Pancreas (tissue), 10 donors: Measurements from ENCODE around the gene AZIN2. TPM values are rescaled to one million over a fixed set of nuclear protein-coding genes. Genes with fewer than 3 reads are reported as not detected.
A peak's percentile ranks its signal among the peaks of the same experiment; 100 is the strongest.

Experiments used
- ATAC-seq, 4 donors: fragments of 200-7000 bp; cut with Tn5 transposase; one replicate each; pipeline versions ENCODE4 v1.8.0 to v1.9.1; 2020; ENCODE audit warnings: mild to moderate bottlenecking in 4 of 4, moderate library complexity in 4 of 4
- DNase-seq, 6 donors: peaks; one replicate each; pipeline ENCODE4 v3.0.0-alpha.2; 2020
- FAIRE-seq: peaks from 2 replicates; lab custom pipeline; 2012; peaks lifted over from hg19 to GRCh38; lab: Jason Lieb, UNC
- H3K27ac ChIP-seq, 4 donors: fragments of 200-600 bp; sonication (generic); 1 replicate in 3 of 4; 2 replicates in 1 of 4; pipeline versions ENCODE4 v1.5.0 to v1.8.0; 2020
- H3K27me3 ChIP-seq, 4 donors: fragments of 200-600 bp; one replicate each; pipeline ENCODE4 v1.8.0; 2021
- H3K36me3 ChIP-seq, 3 donors: fragments of 200-600 bp; sonication (generic) in 1 of 3; one replicate each; pipeline versions ENCODE4 v1.5.0 to v1.8.0; 2020 to 2021
- H3K4me1 ChIP-seq, 3 donors: fragments of 200-600 bp; one replicate each; pipeline ENCODE4 v1.8.0; 2021
- H3K4me3 ChIP-seq, 4 donors: fragments of 200-600 bp; sonication (generic) in 2 of 4; one replicate each; pipeline versions ENCODE4 v1.5.0 to v1.8.0; 2020 to 2021
- H3K9me3 ChIP-seq, 4 donors: fragments of 200-600 bp; one replicate each; pipeline ENCODE4 v1.8.0; 2021
- WGBS, 2 donors: extraction: QIAGEN DNeasy Blood & Tissue Kit; methylation state at CpG; one replicate each; pipeline ENCODE4 v1.1.7; 2013; 5-methylcytosine and 5-hydroxymethylcytosine counted together
- intact Hi-C, 3 donors: fragments of 100-400 bp; cut with DNase I; formaldehyde crosslinking; loops; one replicate each; pipeline versions ENCODE4 v1.11.1 to v1.14.2; 2022
- polyA plus RNA-seq, 2 donors: library from polyadenylated mRNA; stranded (reverse); fragments of 200-250 nt; gene quantifications; one replicate each; pipeline ENCODE4 v1.2.3, GENCODE V29; 2013
- total RNA-seq, 6 donors: library from RNA; stranded (reverse); fragmentation: NEBNext Ultra II Directional in 4 of 6; extraction: Animal tissue kit (Norgen Biotek cat#: 25700) in 4 of 6; gene quantifications; one replicate each; pipeline versions ENCODE4 v1.2.1 to v1.2.4, GENCODE V29; 2021 to 2023
- TF ChIP-seq, protein P1 (sequence below), 4 donors: fragments of 200-600 bp; sonication (generic) in 3 of 4; IDR thresholded peaks; one replicate each; pipeline versions ENCODE4 v1.5.0 to v1.8.0; 2021; ENCODE audit warnings: antibody characterized with exemption in 4 of 4
- donor health status: healthy with polysubstance abuse.
- donor health status: DM: no; HTN: no; CAD: no; lungs with moderate emphysema.
- donor health status: DM: no; HTN: no; CAD: no.
- donor health status: control.
- donor health status: control.
- donor health status: Bipolar disorder and iron deficiency.
- donor health status: DM: yes; HTN: yes; CAD: no.
- donor health status: DM: no; HTN: no; CAD: no.
- donor health status: DM: no; HTN: no; CAD: no.
- donor health status: DM: yes; HTN: yes; CAD: no.

The AZIN2 gene
- total and polyA plus RNA-seq, 8 donors: 1.2 to 5.0 (median 2.4) TPM

DNA sequence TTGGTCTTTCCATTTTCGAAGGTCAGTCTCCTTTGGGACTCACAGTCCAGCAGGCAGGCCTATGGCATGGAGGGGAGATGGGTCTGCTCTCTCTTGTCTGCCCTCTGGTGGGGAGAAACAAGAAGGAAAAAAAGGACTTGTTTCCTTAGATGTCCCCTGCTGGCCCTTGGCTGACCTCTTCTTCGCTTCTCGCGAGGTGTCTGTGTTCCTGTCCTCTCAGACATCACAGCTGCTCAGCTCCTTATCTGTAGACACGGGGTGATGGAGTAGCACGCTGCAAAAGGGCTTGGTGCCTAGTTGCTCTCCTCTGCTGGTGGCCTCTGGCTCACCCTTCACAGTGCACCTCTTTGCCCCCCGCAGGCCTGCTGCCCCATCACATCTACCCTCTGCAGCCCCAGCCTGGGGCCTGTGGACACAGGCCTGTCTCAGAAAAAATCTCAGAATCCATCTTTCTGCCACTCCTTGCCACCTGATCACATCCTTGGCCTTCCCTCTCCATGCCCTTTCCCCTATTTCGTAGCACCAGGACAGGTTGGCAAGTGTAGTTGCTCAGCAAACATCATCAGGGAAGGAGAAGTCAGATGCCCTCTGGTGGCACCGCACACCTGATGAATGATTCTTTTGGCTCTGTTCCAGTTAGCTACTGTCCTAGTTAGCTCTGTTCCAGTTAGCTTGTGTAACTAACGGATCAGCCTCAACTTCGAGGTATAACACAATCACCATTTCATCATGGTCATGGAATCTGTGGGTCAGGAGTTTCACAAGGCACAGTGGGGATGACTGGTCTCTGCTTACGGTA, 25.5 kb upstream of the AZIN2 start:
- peak overlapping the region in 1 of 4 donors; percentile 22 for H3K27ac ChIP-seq
- WGBS, 2 donors: 30 to 32% methylated on average over 12 of the region's 12 CpGs
- DNase-seq (peak in 4 of 6 donors; percentile 51 to 74 (median 64)), ATAC-seq (peak; percentile 92 to 98 (median 96)), FAIRE-seq (no peak)
- no peak overlapping the region for H3K4me3 ChIP-seq
- TF ChIP-seq, protein P1, sequence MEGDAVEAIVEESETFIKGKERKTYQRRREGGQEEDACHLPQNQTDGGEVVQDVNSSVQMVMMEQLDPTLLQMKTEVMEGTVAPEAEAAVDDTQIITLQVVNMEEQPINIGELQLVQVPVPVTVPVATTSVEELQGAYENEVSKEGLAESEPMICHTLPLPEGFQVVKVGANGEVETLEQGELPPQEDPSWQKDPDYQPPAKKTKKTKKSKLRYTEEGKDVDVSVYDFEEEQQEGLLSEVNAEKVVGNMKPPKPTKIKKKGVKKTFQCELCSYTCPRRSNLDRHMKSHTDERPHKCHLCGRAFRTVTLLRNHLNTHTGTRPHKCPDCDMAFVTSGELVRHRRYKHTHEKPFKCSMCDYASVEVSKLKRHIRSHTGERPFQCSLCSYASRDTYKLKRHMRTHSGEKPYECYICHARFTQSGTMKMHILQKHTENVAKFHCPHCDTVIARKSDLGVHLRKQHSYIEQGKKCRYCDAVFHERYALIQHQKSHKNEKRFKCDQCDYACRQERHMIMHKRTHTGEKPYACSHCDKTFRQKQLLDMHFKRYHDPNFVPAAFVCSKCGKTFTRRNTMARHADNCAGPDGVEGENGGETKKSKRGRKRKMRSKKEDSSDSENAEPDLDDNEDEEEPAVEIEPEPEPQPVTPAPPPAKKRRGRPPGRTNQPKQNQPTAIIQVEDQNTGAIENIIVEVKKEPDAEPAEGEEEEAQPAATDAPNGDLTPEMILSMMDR (IDR thresholded peaks at IDR 0.05): peak; percentile 41 to 56 (median 50)
- intact Hi-C loops: loop anchor here in 2 of 3 donors (5.0 to 10.0 kb wide), 2 partner anchors 123 to 131 kb away; no protein-coding TSS in a partner anchor
- no peaks in the 10 kb centered on the region for H3K27me3 ChIP-seq
- no peaks in the 10 kb centered on the region for H3K9me3 ChIP-seq
- peaks cover 0 to 6% (median 0%) of the 10 kb centered on the region in 3 donors for H3K4me1 ChIP-seq
- no peaks in the 10 kb centered on the region for H3K36me3 ChIP-seq

DNA sequence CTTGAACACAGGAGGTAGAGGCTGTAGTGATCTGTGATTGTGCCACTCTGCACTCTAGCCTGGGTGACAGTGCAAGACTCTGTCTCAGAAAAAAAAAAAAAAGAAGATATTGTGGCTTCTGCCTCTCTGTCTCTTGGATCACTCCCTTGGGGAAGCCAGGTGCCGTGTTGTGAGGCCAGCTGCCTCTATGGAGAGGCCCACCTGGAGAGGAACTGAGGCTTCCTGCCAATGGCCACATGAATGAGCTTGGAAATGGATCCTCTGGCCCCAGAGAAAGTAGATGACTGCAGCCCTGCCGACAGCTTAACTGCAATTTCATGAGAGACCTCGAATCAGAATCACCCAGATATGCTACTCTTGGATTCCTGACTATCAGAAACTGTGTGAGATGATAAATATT, 24.5 kb upstream of the AZIN2 start:
- Histone ChIP-seq H3K4me1 (peaks cover 0 to 6% (median 0%) of the 10 kb centered on the region in 3 donors), H3K27me3 (no peaks in the 10 kb centered on the region), H3K9me3 (no peaks in the 10 kb centered on the region), H3K36me3 (no peaks in the 10 kb centered on the region), H3K4me3 (no peak overlapping the region), H3K27ac (no peak overlapping the region)
- TF ChIP-seq, protein P1 (IDR thresholded peaks at IDR 0.05): no peak
- intact Hi-C loops: loop anchor here in 2 of 3 donors (5.0 to 10.0 kb wide), 2 partner anchors 124 to 132 kb away; no protein-coding TSS in a partner anchor
- DNase-seq: no peak
- 89 to 94% methylated on average over 3 of the region's 3 CpGs for WGBS, 2 donors
- FAIRE-seq: no peak
- no peak for ATAC-seq

DNA sequence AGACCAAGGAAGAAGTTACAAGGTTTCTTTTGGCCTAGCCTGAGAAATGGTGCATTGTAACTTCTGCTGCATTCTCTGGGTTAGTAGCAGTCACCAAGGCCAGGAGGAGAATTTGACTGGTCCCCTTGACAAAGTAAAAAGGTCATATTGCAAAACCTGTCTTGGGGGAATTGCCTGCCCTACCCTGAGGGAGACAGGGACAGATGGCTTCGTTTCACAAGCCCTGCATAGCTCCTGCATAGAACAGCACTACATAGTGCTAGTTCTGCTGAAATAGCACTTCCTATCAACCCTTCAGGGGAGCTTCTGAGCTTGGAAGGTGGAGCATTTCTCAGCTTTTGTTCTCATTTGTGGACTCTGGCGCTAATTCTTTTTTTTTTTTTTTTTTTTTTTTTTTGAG, 23.9 kb upstream of the AZIN2 start:
- no peak overlapping the region for H3K4me3 ChIP-seq
- FAIRE-seq (no peak), DNase-seq (no peak), ATAC-seq (no peak)
- no peak overlapping the region for H3K27ac ChIP-seq
- intact Hi-C loops: loop anchor here in 2 of 3 donors (5.0 to 10.0 kb wide), 2 partner anchors 125 to 132 kb away; no protein-coding TSS in a partner anchor
- 80 to 89% methylated on average over 2 of the region's 2 CpGs for WGBS, 2 donors
- no peaks in the 10 kb centered on the region for H3K9me3 ChIP-seq
- no peaks in the 10 kb centered on the region for H3K27me3 ChIP-seq
- peaks cover 0 to 6% (median 0%) of the 10 kb centered on the region in 3 donors for H3K4me1 ChIP-seq
- H3K36me3 ChIP-seq: no peaks in the 10 kb centered on the region
- TF ChIP-seq, protein P1 (IDR thresholded peaks at IDR 0.05): no peak

DNA sequence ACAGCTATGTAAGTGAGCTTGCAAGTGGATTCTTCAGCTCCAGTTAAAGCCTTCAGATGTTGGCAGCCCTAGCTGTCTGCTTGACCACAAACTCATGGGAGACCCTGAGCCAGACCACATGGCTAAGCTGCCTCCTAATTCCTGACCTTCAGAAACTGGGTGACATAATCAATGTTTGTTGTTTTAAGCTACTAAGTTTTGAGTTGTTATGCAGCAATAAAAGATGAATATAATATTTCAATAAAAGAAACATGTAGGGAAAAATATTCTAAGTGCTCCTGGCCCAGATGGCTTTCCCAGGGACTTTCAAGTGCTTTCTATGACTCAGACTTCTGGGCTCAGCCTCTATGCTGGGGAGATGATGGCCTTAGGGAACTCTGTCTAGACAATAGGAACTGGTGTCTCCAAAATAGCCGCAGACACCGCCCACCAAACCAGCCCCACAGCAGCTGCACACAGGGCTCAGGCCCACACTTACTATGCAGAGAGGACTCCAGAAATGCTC, 20.3 kb upstream of the AZIN2 start:
- ATAC-seq: peak in 3 of 4 donors; percentile 52 to 84 (median 77)
- DNase-seq: peak in 1 of 6 donors; percentile 41
- no peak overlapping the region for H3K27ac ChIP-seq
- no peaks in the 10 kb centered on the region for H3K27me3 ChIP-seq
- H3K36me3 ChIP-seq: no peaks in the 10 kb centered on the region
- no peak overlapping the region for H3K4me3 ChIP-seq
- no peaks in the 10 kb centered on the region for H3K9me3 ChIP-seq
- intact Hi-C loops: no loop called here
- 89 to 93% methylated on average over 2 of the region's 2 CpGs for WGBS, 2 donors
- no peaks in the 10 kb centered on the region for H3K4me1 ChIP-seq
- no peak for FAIRE-seq
- TF ChIP-seq, protein P1 (IDR thresholded peaks at IDR 0.05): no peak
